Renal cortical epithelial cell (primary cell): ENCODE measurements around the gene ZC3H14. TPM values are rescaled to one million over a fixed set of nuclear protein-coding genes. Genes with fewer than 3 reads are reported as not detected.

Source experiments
- DNase-seq: peaks from one replicate; pipeline ENCODE4 v3.0.0-alpha.2; 2011; ENCODE audit warnings: low read depth
- total RNA-seq: library from RNA; depleted of rRNA; stranded (reverse); fragments of >200 nt; gene quantifications from 2 replicates; pipeline ENCODE4 v1.2.3, GENCODE V29; 2014

The ZC3H14 gene
- total RNA-seq, 1 donor from 2014 or later: 86.6 TPM

DNA sequence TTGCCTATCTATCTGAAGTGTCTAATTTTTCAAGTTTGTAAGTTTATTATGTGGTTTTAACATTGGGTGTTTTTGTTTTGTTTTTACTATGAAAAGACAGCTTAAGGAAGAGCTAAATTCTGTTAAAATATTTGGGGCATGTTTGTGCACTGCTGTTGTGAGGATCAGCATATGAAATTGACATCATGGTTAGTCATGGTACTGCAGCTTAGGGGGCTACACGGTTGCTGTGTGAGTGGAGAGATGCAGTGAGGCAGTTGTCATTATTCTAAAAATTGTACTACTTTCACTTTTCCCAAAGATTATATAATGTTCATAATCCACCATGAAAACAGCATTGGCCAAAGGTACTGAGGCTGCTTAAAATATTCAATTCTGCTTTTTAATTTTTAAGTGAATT lies 49.0 kb downstream of the ZC3H14 start:
- DNase-seq: no peak

DNA sequence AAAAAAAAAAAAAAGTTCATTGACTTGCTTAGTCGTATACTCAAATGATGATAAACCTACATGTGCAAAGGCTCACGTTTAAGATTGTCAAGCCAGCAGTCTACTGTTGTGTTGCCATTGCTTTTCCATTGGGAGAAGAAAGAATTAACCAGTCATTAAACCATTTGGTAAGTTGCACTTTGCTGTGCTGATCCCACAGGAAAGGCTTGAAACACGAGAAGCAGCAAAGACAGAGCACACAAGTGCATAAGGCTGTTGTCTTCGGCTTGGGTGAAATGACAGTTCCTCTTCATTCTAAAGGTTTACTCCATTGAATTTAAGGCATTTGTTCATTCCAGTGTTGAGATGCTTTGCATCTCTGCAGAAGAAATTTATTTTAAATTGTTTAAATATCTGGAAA lies 50.1 kb downstream of the ZC3H14 start:
- DNase-seq: peak; percentile 13

DNA sequence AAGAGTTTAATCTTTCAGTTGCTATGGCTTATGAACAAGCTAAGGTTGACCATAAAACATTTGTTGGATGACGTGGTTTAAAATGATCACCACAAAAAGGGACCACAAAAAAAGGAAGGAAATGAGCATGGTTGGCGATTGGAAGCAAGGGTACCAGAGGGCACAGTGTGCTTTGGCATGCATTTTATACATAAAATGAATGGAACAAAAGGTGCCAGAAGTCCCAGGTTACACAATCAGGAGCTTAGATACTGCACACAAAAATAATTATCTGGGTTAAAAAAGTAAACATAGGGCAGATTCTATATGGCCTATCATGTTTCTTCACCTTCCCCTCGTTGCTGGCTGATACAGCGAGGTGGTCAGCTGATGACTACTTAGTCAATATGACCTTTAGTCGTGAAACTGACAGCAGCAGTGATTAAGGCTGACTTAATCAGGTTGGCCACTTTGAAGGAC lies 50.7 kb downstream of the ZC3H14 start:
- DNase-seq: peak; percentile 78

DNA sequence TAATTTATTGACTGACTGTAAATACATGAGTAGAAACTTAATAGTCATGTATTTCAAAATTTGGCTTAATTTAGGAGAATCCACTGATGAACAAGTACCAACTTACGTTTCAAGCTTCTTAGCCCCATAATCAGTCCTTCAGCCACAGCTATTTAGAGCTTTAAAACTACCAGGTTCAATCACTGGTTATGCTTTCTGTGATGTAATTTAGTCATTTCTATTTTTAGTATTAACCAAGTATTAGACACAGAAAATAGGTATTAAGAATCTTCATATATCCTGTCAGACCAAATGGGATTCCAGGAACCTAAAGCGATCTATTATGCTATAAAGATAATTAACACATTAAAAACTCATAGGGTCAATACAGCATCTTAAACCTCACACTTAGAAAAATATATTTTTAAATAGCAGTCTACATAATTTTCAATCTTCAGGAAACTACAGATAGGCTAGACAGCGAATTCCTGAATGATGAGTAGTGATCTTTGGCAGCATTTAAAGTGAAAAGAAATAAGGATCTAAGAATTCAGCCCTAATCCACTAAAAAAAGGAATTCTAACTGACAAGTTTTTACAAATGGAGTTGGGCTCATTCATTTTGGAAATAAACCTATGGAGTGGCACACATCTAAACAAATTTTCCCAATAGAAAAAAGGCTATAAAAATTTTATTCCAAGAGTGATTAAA lies 51.5 kb downstream of the ZC3H14 start:
- DNase-seq: peak; percentile 61

DNA sequence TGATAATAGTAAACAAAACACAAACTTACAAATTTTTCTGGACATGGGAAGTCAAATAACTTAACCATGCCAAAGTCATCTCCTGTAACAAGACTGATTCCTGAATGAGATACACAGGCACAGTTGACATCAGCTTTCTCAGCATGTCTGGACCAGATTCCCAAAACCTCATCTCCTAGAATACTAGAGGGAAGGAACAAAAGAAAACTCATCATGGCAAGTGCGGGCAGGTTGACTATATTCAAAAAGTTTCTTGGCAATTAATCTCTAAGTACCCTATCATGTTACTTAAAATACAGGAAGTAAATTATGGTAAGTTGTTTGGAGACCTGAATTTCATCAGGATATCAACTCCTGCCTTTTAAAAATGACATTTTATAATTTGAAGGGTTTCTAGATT lies 53.9 kb downstream of the ZC3H14 start:
- no peak for DNase-seq

DNA sequence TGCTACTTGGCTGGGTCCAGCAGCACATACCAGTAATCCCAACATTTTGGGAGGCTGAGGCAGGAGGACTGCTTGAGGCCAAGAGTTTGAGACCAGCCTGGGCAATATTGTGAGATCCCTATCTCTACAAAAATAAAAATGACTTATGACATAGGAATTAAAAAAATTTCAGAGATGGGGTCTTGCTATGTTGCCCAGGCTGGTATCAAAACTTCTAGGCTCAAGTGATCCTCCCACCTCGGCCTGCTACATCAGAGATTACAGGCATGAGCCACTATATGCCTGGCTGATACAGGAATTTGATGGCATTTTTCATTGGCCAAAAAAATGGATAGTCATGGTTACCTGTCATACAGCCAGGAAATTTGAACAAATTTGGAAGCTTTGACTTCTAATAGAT lies 54.6 kb downstream of the ZC3H14 start:
- DNase-seq: no peak

DNA sequence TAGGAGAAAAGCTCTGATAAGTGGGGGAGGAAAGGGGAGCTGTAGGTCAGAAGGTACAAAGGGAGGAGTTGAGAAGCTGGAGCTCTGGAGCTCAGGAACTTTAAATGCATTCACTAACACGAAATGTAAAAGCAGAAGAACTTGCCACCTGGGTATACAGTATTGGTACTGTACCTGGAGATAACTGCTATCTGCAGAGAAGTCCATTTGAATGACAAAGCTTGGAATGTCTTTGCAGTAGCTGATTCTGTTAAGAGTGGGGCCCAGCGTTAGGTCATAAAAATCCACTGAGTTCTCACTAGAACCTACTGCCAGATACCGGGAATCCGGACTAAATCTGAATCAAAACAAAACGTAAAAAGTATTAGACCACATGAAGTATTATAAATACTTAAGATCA lies 55.6 kb downstream of the ZC3H14 start:
- DNase-seq: no peak

DNA sequence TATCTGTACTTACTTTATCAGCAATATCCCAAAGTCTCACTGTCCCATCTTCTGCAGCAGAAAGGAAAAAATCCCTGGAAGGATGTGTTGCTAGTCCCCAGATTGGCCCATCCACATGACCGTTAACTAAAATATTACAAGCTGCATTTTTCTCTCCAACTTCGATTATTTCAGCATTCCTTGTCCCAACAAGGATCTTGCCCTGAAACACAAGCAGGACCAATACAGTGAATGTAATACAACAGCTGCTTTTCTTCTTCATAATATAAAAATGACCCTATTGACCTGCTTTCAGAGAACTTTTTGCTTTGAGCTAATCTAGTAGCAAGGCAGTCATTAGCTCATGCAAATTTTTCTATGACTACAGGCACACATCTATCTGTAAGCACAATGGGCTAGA lies 58.3 kb downstream of the ZC3H14 start:
- no peak for DNase-seq

DNA sequence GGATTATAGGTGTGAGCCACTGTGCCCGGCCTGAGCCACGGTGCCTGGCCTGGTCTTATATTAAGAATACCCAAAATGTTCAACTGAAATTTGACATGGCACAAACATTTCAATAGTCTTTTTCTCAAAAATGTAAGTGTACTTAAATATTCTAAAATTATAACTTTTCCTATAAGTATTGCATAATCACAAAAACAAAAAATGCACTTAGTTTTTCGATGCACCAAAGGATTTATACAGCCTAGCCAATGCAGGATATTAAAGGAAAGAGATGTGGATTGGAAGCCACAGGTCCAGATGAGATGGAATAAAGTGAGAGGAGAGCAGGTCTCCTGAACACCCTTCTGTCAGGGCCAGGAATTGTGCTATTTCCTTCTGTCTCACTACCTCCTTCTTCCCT lies 62.8 kb downstream of the ZC3H14 start:
- DNase-seq: no peak

DNA sequence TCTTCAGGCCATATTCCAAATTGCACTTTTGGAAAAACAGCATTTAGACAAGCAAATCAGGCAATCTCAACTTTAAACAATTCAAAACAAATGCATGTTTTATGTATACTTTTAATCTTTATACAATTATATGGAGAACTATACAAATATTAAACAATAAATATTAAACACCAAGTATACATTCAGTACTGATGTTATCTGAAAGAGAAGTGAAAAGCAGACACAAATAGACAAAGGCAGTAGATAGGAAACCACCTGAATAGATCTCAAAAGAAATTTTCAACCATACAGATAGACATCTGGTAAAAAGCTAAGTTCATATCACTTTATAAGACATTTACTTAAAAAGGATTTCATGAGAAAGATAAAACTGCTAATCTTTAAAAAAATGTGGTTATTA lies 65.2 kb downstream of the ZC3H14 start:
- no peak for DNase-seq

DNA sequence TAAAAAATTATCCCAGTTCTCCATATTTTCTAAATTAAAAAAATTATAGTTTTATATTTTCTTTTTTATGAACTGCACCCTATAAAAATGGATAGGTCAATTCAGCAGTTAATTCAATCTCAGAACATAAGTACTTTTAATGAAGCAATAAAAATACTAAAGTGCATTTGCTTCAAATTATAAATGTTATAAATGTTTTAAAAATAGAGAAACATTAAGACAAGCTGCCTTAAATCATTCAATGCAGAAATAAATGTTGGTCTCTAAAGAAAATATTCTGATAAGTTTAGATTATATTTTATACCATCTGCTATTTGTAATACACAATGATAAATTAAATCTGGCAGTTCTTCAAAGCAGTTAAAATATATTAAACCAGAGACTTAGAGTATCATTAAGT lies 65.6 kb downstream of the ZC3H14 start:
- DNase-seq: no peak

DNA sequence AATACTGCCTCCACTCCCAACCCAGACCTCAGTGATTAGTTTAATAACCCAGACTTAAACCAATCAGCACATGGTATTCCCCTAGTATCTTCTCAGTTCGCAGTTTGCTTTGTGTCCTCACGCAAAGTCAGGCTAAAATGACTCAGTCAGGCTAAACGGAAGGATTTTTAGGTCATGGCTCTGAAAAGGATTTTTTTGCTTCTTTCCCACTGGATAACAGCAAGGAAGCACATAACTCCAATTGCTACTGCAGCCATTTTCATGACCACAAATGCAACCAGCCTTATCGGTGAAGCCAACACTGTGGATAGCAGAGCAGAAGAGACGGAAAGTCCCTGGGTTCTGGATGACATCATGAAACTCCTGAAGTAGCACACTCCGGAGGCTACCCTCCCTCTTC lies 67.7 kb downstream of the ZC3H14 start:
- DNase-seq: peak; percentile 97

DNA sequence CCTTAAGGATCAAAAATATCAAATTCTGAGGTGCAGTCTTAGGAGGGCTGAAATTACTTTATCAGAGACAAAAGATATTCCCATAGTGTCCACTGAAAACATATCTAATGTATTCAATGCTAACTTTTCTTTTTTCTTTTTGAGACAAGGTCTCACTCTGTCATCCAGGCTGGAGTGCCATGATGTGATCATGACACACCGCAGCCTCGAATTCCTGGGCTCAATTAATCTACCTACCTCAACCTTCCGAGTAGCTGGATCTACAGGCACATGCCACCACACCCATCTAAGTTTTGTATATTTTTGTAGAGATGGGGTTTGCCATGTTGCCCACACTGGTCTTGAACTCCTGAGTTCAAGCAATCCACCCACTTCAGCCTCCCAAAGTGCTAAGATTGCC lies 68.3 kb downstream of the ZC3H14 start:
- DNase-seq: no peak

DNA sequence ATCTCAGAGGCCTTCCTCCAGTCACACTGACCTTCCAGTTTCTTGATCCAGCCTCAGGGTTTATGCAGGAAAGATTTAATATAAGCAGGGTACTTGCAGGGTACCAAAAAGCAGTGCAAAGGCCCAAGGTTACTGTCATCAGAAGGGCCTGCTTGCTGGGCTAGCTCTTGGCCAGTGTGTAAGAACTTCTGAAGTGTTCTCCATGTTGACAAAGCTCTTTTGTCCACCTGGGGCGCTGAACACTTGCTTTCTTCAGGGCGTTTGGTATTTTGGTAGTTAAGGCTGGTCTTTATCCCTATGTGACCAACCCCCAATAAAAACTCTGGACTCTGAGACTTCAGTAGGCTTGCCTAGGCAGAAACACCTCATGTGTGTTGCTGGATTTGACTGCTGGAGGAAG lies 69.7 kb downstream of the ZC3H14 start:
- no peak for DNase-seq

DNA sequence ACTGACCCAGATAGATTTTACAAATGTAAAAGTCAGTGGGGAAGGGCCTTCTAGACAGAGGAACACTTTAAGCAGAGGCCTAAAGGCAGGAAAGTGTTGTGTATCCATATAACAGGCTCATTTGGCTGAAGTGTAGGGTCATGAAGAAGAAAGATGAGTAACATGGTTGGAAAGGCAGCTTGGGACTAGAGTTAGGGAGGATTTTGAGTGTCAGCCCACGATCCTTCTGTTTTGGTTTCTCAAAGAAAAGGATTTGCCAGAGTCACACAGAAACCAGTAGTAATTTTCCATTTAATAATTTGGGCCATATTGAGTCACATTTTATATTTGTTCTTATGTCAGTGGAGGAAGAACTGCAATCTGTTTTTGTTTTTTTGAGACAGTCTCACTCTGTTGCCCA lies 76.4 kb downstream of the ZC3H14 start:
- DNase-seq: no peak

DNA sequence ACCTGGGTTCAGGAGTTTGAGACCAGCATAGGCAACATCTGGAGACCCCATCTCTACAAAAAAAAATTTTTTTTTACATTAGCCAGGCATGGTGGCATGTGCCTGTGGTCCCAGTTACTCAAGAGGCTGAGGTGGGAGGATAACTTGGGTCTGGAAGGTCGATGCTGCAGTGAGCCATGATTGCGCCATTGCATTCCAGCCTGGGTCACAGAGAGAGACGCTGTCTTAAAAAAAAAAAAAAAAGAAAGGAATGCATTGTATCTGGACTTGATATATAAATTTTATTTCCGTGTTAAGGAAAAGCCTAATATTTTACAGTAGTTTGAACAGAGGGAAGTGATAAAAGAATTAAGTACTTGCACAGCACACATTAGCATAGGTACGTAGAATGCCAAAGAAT lies 97.2 kb downstream of the ZC3H14 start:
- no peak for DNase-seq

DNA sequence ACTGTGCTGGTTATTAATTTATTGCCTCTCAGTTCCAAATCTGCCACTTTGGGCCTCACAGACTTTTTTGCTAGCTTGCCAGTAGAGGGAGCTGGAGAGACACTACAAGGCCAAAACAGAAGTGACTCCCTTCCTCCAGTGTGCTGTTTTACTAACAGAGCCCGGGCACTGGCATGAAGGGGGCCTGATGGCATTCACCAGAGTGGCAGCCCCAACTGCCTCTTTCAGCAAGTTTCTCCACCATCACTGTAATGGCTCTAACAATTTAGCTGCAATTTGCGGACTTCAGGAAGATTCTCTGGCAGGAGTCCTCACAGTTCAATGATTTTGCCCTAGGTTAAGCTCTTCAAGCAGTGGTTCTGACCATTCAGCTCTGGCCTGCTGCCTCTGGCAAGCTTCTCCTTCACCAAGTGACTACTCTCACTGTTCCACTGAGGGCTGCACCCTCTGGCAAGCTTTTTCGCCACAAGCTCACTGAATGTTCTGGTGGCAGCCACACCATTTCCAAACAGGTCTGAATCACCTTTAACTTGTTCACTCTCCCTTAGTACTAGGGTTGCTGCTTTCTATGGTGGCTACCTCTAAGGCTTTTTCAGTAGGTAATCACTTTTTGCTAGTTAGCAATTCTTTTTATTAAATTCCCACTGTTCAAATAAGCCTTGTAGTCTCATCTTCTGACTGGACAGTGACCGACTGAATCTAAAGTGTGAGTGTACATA lies 104.9 kb downstream of the ZC3H14 start:
- peak; percentile 84 for DNase-seq

DNA sequence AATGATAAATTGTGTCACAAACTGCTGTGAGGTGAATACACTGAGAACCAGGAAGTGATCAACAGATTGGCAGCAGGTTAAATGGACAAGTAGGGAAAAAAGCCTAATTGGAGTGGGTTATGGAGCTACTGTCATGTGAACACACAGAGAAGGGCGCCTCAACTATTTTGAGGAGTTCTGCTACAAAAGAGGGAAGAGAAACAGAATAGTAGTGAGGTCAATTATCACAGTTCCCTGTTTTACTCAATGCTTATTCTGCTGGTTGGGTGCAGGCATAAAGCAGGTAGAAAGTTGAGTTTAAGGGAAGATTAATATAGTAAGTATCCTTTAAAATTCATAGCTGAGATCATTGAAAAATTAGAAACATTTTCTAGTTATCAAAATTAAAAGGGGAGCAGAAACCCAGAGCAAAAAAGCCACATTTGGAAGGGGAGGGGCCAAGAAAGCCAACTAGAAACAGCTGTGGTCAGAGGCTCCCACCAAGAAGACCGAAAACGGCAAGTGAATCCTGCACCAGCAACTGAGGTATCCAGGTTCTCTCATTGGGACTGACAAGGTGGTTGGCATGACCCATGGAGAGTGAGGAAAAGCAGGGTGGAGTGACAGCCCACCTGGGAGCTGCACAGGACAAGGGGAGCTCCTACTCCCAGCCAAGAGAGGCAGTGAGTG lies 105.7 kb downstream of the ZC3H14 start:
- no peak for DNase-seq

DNA sequence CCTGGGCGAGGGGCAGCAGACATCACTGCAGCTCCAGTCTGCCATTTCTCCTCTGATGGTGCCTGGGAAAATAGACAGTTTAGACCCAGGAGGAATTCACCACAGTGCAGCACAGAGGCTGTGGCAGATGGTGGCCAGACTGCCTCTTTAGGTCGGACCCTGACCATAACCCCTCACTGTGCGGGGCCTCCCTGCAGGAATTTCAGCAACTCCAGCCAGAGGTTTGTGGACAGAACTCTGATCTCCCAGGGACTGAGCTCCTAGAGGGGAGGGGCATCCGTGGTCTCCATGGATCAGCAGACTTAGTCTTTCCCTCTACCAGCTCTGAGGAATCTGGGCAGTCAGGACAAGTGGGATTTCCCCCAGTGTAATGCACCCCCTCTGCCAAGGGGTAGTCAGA lies 106.5 kb downstream of the ZC3H14 start:
- DNase-seq: peak; percentile 16
